DOHH2 (cell line): ENCODE results near the gene CADPS.

Experiments used
- CTCF ChIP-seq: fragments of 200-600 bp; sonication (generic); IDR thresholded peaks from one replicate; pipeline ENCODE4 v1.5.1; 2014; ENCODE audit warnings: antibody characterized with exemption, mild to moderate bottlenecking, low read depth, low read length; ENCODE audit not compliant: poor library complexity, severe bottlenecking
- EZH2phosphoT487 ChIP-seq: fragments of 200-600 bp; sonication (generic); IDR thresholded peaks from 2 replicates; pipeline ENCODE4 v1.6.1; 2017; ENCODE audit warnings: borderline replicate concordance, mild to moderate bottlenecking, antibody characterized with exemption, low read length, moderate library complexity, mixed read lengths

GRCh38 chr3:62601238-62602070, 273.8 kb downstream of the CADPS start:
- TF ChIP-seq CTCF (no peak), EZH2phosphoT487 (no peak)
